A673 (cell line): ENCODE measurements around the gene TCTN3. TPM values are rescaled to one million over a fixed set of nuclear protein-coding genes. Genes with fewer than 3 reads are reported as not detected.

Experiments
- BruUV-seq: library from RNA; stranded (reverse); fragments of 400-500 nt; replicated peaks from 2 replicates; lab custom pipeline; 2021; lab: Mats Ljungman, UMichigan
- CTCF ChIA-PET: fragments of 300-600 bp; sonication (Branson Sonifier 250); formaldehyde crosslinking; loops from one replicate; lab custom pipeline; 2022; ENCODE audit warnings: antibody characterized with exemption; lab: Charles Lee
- POLR2A ChIA-PET: fragments of 300-600 bp; sonication (Branson Sonifier 250); formaldehyde crosslinking; loops from one replicate; lab custom pipeline; 2022; ENCODE audit warnings: antibody characterized with exemption; ENCODE audit not compliant: low non-redundant PET; lab: Charles Lee
- DNase-seq: peaks from one replicate; pipeline ENCODE4 v3.0.0-alpha.2; 2015; ENCODE audit warnings: low spot score
- H3K27ac ChIP-seq: fragments of 200-600 bp; sonication (generic); 2 replicates; pipeline ENCODE4 v1.5.1; 2016; ENCODE audit warnings: mixed run types, low read depth, mild to moderate bottlenecking, mixed read lengths, antibody characterized with exemption, low read length; ENCODE audit not compliant: poor library complexity, severe bottlenecking
- H3K27me3 ChIP-seq: fragments of 200-600 bp; sonication (generic); replicated peaks from 2 replicates; pipeline ENCODE4 v1.6.1; 2017; ENCODE audit warnings: mixed run types, low read depth, mild to moderate bottlenecking, mixed read lengths, antibody characterized with exemption, low read length; ENCODE audit not compliant: insufficient read depth, poor library complexity
- H3K36me3 ChIP-seq: fragments of 200-600 bp; sonication (generic); 2 replicates; pipeline ENCODE4 v1.6.1; 2016; ENCODE audit warnings: mixed run types, mild to moderate bottlenecking, mixed read lengths, antibody characterized with exemption, low read length; ENCODE audit not compliant: insufficient read depth, poor library complexity, severe bottlenecking
- H3K4me1 ChIP-seq: fragments of 200-600 bp; sonication (generic); 2 replicates; pipeline ENCODE4 v1.6.1; 2017; ENCODE audit warnings: mixed run types, mild to moderate bottlenecking, mixed read lengths, antibody characterized with exemption, low read length; ENCODE audit not compliant: insufficient read depth, poor library complexity, severe bottlenecking
- H3K4me3 ChIP-seq: fragments of 200-600 bp; sonication (generic); 2 replicates; pipeline ENCODE4 v1.5.1; 2016; ENCODE audit warnings: low read depth, mixed run types, mild to moderate bottlenecking, mixed read lengths, low read length; ENCODE audit not compliant: poor library complexity, severe bottlenecking
- H3K9me3 ChIP-seq: fragments of 200-600 bp; sonication (generic); 2 replicates; pipeline ENCODE4 v1.6.1; 2016; ENCODE audit warnings: mixed run types, low read depth, mild to moderate bottlenecking, mixed read lengths, antibody characterized with exemption, low read length; ENCODE audit not compliant: poor library complexity, severe bottlenecking
- EZH2 ChIP-seq: fragments of 200-600 bp; sonication (generic); IDR thresholded peaks from 2 replicates; pipeline ENCODE4 v1.6.1; 2017; ENCODE audit warnings: borderline replicate concordance, low read depth, mild to moderate bottlenecking, mixed read lengths, antibody characterized with exemption, low read length; ENCODE audit not compliant: poor library complexity, severe bottlenecking
- intact Hi-C: fragments of 100-400 bp; cut with micrococcal nuclease; formaldehyde crosslinking; loops from one replicate; pipeline ENCODE4 v1.10.0; 2022; ENCODE audit not compliant: unreplicated experiment
- total RNA-seq: library from RNA; stranded (reverse); gene quantifications from 2 replicates; pipeline ENCODE4 v1.2.3, GENCODE V29; 2021
- TF ChIP-seq, protein P1 (sequence below): fragments of 300-800, 200-600 bp; sonication (generic); conservative IDR thresholded peaks from 2 replicates; pipeline ENCODE4 v1.5.1; 2017; ENCODE audit warnings: low read depth, mild to moderate bottlenecking, antibody characterized with exemption, low read length, moderate library complexity, mixed read lengths

TCTN3 gene
- total RNA-seq, 1 experiment from 2014 or later = 42.5 TPM

DNA sequence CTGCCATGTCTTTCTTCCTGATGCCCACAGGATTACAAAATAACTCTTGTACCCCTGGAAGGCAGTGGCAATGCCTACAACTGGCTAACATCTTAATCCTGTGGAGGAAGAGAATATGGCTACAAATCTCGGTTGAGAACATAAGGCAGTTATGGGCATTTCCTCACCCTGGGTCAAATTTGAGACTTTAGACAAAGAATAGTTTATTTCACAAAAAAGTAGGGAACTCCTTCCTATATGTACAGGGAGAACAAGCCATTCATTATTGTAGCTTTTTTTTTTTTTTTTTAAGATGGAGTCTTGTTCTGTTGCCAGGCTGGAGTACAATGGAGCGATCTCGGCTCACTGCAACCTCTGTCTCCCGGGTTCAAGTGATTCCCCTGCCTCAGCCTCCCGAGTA is 39.8 kb downstream of the TCTN3 start:
- Histone ChIP-seq H3K27ac (no peak overlapping the region), H3K27me3 (no peaks in the 10 kb centered on the region), H3K4me1 (no peaks in the 10 kb centered on the region), H3K36me3 (peaks cover 27% of the 10 kb centered on the region), H3K4me3 (no peak overlapping the region), H3K9me3 (peaks cover 7% of the 10 kb centered on the region)
- ChIA-PET POLR2A (no interaction called here), CTCF (no interaction called here)
- no TSS peak for BruUV-seq
- TF ChIP-seq, protein P1, sequence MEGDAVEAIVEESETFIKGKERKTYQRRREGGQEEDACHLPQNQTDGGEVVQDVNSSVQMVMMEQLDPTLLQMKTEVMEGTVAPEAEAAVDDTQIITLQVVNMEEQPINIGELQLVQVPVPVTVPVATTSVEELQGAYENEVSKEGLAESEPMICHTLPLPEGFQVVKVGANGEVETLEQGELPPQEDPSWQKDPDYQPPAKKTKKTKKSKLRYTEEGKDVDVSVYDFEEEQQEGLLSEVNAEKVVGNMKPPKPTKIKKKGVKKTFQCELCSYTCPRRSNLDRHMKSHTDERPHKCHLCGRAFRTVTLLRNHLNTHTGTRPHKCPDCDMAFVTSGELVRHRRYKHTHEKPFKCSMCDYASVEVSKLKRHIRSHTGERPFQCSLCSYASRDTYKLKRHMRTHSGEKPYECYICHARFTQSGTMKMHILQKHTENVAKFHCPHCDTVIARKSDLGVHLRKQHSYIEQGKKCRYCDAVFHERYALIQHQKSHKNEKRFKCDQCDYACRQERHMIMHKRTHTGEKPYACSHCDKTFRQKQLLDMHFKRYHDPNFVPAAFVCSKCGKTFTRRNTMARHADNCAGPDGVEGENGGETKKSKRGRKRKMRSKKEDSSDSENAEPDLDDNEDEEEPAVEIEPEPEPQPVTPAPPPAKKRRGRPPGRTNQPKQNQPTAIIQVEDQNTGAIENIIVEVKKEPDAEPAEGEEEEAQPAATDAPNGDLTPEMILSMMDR = no peak
- no peak for TF ChIP-seq EZH2
- no peak for DNase-seq
- intact Hi-C loops = no loop called here

DNA sequence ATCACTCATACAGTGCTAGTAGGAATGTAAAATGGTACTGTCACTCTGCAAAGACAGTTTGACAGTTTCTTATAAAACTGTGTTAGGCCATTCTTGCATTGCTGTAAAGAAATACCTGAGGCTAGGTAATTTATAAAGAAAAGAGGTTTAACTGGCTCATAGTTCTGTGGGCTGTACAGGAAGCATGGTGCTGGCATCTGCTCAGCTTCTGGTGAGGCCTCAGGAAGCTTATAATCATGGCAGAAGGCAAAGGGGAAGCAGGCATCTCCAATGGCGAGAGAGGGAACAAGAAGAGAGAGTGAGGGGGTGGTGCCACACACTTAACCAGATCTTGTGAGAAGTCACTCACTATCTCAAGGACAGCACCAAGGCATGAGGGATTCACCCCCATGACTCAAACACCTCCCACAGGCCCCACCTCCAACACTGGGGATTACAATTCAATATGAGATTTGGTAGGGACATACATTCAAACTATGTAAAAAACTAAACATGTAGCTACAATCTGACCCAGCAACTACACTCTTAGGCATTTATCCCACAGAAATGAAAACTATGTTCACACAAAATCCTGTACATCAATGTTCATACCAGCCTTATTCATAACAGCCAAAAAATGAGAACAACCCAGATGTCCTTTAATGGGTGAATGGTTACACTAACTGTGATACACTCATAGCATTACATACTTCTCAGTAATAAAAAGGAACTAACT is 42.2 kb downstream of the TCTN3 start:
- Histone ChIP-seq H3K36me3 (peaks cover 37% of the 10 kb centered on the region), H3K27ac (no peak overlapping the region), H3K4me1 (no peaks in the 10 kb centered on the region), H3K9me3 (peaks cover 7% of the 10 kb centered on the region), H3K27me3 (no peaks in the 10 kb centered on the region), H3K4me3 (no peak overlapping the region)
- ChIA-PET POLR2A (no interaction called here), CTCF (no interaction called here)
- TF ChIP-seq, protein P1 = no peak
- TF ChIP-seq EZH2 = no peak
- BruUV-seq = no TSS peak
- no peak for DNase-seq
- intact Hi-C loops = no loop called here

DNA sequence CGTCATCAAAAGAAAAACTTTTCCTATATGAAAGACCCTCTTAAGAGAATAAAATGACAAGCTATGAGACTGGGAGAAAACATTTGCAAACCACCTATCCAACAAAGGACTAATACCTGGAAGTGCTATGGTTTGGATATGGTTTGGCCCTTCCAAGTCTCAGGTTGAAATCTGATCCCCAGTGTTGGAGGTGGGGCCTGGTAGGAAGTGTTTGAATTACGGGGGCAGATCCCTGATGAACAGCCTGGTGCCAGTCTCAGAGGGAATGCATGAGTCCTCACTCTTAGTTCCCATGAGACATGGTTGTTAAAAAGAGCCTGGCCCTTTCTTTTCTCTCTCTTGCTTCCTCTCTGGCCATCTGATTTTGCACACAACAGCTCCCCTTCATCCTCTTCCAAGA is 43.5 kb downstream of the TCTN3 start:
- TF ChIP-seq, protein P1 = no peak
- TF ChIP-seq EZH2 = no peak
- peak; percentile 9 for DNase-seq
- intact Hi-C loops = no loop called here
- Histone ChIP-seq H3K4me3 (no peak overlapping the region), H3K9me3 (peaks cover 7% of the 10 kb centered on the region), H3K36me3 (peaks cover 37% of the 10 kb centered on the region), H3K27ac (no peak overlapping the region), H3K27me3 (no peaks in the 10 kb centered on the region), H3K4me1 (no peaks in the 10 kb centered on the region)
- ChIA-PET POLR2A (no interaction called here), CTCF (no interaction called here)
- BruUV-seq = no TSS peak
